HG02642 (cell line): Measurements from ENCODE around the gene MAD2L2.

Source experiments
- ATAC-seq: cut with Tn5 transposase; IDR thresholded peaks from one replicate; pipeline ENCODE4 v1.9.1; 2021; ENCODE audit warnings: mild to moderate bottlenecking; ENCODE audit not compliant: unreplicated experiment, poor library complexity

Gene MAD2L2

DNA sequence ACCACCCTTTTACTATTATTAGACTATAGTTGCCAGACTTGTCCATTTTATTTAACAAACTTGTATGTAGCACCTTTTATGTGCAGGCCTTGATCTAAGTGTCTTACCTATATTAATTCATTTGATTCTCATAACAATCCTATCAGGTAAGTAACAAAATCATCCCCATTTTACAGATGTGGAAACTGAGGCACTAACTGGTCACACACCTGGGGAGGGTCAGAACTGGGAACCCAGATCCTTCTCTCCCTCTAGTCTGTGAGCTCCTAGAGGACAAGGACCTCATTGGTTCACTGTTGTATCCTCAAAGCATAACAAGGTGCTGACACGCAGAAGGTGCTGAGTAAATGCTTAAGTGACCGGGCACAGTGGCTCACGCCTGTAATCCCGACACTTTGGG, 41.6 kb downstream of the MAD2L2 start:
- ATAC-seq, result no peak

DNA sequence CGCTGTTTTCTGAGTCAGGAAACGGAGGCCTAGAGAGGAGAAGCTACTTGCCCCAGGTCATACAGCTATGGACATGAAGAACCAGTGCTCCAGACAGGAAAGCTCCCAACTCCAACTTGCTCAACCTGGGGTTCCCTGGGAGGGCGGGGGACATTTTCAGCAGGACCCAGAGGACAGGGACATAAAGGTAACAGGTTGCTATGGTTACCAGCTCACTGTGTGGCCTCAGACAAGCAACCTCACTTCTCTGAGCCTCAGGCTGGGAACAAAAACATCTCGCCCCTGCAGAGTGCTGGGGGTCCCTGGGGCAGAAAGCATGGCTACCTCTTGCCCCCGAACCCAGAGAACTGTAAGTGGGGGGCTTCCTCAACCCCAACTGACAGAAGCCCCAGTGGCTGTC, 42.8 kb downstream of the MAD2L2 start:
- no peak for ATAC-seq

DNA sequence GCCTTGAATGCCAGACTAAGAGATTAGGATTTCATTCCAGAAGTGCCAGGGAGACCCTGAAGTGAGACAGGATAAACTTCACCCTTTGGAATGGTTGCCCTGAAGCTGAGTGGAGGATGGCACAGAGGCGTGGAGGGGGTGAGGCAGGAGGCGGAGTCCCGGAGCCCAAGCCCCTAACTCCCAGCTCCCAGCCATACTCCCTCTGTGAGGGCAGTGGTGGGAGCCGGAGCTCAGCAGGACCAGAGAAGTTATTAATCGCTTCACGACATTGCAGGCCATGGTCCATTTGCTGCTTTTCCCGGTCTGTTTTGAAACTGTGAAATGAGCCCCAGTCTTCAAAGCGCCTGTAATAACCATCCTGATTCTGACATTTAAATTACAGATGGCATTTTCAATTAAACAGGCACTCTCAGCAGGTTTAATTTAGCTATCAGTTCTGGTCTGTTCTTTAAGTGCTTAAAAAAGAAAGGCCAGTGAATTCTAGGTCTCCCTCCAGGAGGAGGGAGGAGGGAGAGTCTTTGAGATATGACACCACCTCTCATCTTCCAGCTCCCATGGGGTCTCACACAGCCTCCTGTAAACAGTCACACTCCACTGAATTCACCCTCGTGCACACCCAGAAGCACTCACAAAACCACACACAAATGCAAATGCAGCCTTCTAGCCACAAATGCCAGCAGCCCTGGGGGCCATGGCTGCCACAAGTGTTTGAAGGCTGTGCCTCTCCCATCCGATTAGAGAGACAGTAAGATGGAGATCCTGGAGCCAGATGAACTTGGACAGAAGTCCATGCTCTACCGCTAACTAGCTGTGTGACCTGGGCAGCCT, 46.4 kb downstream of the MAD2L2 start:
- no peak for ATAC-seq

DNA sequence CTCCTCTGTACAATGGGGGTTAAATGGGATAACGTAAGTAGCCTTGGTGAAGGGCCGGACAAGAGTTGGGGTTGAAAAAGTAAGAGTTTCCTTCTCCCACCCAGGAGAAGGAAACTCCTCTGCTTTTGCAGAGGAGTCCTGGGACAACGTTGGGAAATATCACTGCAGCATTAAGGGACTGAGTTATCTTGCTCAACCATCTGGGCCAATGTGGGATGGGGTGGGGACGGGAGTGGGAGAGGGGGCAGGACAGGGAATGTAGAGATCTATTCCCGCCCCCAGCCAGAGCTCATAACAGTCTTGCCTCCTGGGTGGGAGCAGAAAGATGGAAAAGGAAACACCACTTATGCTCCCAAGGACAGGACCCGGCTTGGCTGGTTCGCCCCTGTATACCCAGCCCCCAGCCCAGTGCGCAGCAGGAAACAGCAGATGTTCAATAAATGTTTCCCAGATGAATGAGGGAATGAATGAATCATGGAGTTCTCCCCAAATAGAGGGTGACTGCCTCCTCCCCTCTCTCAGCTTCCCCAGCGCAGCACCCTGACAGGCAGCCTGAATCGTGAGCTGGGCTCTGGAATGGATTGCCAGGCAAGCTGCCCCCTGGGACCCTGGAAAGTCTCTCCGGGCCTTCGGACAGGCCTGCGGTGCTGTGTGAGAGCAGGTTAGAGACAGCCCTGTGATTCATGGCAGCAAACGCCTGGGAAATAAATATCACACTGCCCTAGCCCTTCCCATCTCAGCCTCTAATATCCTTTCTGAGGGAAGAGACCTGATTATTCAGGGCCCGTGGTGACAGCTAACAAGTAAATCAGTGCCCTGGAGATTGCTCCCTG, 51.5 kb downstream of the MAD2L2 start:
- ATAC-seq, result no peak

DNA sequence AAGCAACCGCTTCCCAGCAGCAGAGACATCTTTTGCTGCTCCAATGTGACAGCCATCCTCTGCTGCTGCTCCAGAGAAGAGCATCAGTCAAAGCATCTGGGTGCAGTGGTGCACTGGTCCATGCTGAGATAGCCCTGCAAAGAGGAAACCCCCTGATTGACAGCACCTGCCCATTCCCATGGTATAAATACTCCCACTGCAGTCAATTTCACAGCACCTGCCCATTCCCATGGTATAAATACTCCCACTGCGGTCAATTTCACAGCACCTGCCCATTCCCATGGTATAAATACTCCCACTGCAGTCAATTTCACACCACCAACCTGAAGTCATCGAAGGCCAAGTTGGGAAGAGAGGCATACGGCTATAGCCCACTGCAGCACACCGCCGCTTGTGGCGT, 52.2 kb downstream of the MAD2L2 start:
- ATAC-seq, result no peak

DNA sequence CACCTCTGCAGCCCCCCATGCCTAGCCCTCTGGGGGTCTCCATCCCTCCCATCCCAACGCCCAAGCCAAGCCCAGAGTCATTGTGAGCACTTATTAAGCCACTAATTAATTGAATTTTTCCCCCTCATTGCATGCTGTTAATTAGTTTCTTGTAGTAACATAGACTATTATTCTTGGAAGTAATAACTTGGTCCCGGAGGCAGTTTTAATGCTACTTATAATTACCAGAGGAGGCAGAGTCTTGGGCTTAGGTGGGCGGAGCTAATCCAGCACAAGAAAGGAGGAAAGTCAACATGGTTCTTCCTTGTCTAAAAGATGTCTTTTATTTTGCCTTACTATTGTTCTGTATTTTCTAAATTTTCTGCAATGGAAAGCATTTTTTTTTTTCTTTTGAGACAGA, 54.4 kb downstream of the MAD2L2 start:
- no peak for ATAC-seq
